Adrenal gland (tissue), 12 donors: ENCODE data around the gene TRAF6. TPM values are rescaled to one million over a fixed set of nuclear protein-coding genes. Genes with fewer than 3 reads are reported as not detected.

Source experiments
- DNase-seq, 7 donors: peaks; one replicate each; pipeline ENCODE4 v3.0.0-alpha.2; 2019 to 2020
- H3K27ac ChIP-seq, 5 donors: fragments of 200-600 bp; sonication (generic) in 4 of 5; 1 replicate in 3 of 5; 2 replicates in 2 of 5; pipeline versions ENCODE4 v1.5.1 to v1.8.0; 2016 to 2020; ENCODE audit warnings: mild to moderate bottlenecking in 1 of 5
- H3K27me3 ChIP-seq: fragments of 200-600 bp; 2 replicates; pipeline ENCODE4 v1.8.0; 2021
- H3K36me3 ChIP-seq, 2 donors: fragments of 200-600 bp; replicated peaks in 1 of 2; 1 replicate in 1 of 2; 2 replicates in 1 of 2; pipeline versions ENCODE4 v1.5.1 to v1.8.0; 2018 to 2022
- H3K4me1 ChIP-seq, 2 donors: fragments of 200-600 bp; replicated peaks in 1 of 2; 1 replicate in 1 of 2; 2 replicates in 1 of 2; pipeline versions ENCODE4 v1.5.1 to v1.8.0; 2018 to 2021
- H3K4me3 ChIP-seq, 4 donors: fragments of 200-600 bp; sonication (generic) in 3 of 4; one replicate each; pipeline ENCODE4 v1.5.1; 2016 to 2018
- H3K9me3 ChIP-seq, 3 donors: fragments of 200-600 bp; sonication (generic) in 1 of 3; replicated peaks in 1 of 3; 1 replicate in 2 of 3; 2 replicates in 1 of 3; pipeline versions ENCODE4 v1.5.1 to v1.8.0; 2016 to 2021
- CTCF ChIP-seq, 6 experiments: fragments of 450-650 bp in 4 of 6; fragments of 200-600 bp in 2 of 6; sonication (generic) in 1 of 6; IDR thresholded peaks; 1 replicate in 5 of 6; 2 replicates in 1 of 6; pipeline versions ENCODE4 v1.5.1 to v1.8.0; 2016 to 2021; ENCODE audit warnings: antibody characterized with exemption in 6 of 6, mild to moderate bottlenecking in 2 of 6, moderate library complexity in 1 of 6
- POLR2A ChIP-seq, 2 donors: fragments of 450-650 bp; IDR thresholded peaks; one replicate each; pipeline ENCODE4 v1.6.1; 2017; ENCODE audit warnings: antibody characterized with exemption in 2 of 2, mild to moderate bottlenecking in 2 of 2, moderate library complexity in 1 of 2
- WGBS, 4 donors: extraction: QIAGEN DNeasy Blood & Tissue Kit in 2 of 4; methylation state at CpG; one replicate each; pipeline versions ENCODE4 v1.1.5 to v1.1.7; 2013 to 2017; 5-methylcytosine and 5-hydroxymethylcytosine counted together
- intact Hi-C, 2 donors: fragments of 100-400 bp; cut with DNase I; formaldehyde crosslinking; loops; one replicate each; pipeline versions ENCODE4 v1.14.1 to v1.15.0; 2022 to 2023
- polyA plus RNA-seq, 3 donors: library from polyadenylated mRNA; stranded (reverse); fragments of 200-250 nt in 2 of 3; fragments of 350-450 nt in 1 of 3; fragmentation: Illumina TruSeq in 1 of 3; extraction: RNeasy Lipid Tissue Mini Kit (QIAGEN cat#74804) in 1 of 3; gene quantifications; one replicate each; pipeline ENCODE4 v1.2.3, GENCODE V29; 2013 to 2014
- total RNA-seq, 9 donors: library from RNA; depleted of rRNA in 4 of 9; stranded (reverse); fragments of >200 nt in 4 of 9; fragments of 120-200 nt in 1 of 9; fragmentation: NEBNext Ultra II Directional in 1 of 9; extraction: Animal tissue kit (Norgen Biotek cat#: 25700) in 1 of 9; gene quantifications; one replicate each; pipeline versions ENCODE4 v1.1.0 to v1.2.4, GENCODE V29; 2013 to 2023
- donor health status: healthy with polysubstance abuse.
- donor health status: Bipolar disorder and iron deficiency.
- donor health status: DM: yes; HTN: yes; CAD: no.
- donor health status: DM: no; HTN: no; CAD: no.
- donor health status: DM: no; HTN: no; CAD: no.
- donor health status: DM: yes; HTN: yes; CAD: no.

The TRAF6 gene
- total and polyA plus RNA-seq, 12 donors = 2.3 to 18.5 (median 14.6) TPM

DNA sequence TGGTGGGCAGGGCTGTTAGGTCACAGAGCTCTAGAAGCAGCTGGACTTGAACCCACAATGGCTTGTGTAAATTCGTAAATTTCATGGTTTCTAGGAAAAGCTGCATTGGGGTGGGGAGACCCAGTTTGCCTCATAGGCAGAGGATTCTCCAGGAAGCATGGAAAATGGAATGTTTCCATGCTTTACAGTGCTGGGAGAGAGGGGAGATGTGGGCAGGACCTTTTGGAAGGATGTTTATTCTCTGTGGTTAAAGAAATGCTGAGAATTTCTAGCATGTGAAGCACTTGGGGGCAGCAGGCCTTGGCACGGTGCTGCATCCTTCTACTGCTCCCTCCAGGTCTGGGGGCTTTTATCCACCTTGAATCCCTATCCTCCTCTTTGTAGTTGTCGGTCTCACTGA, 46.3 kb downstream of the TRAF6 start:
- DNase-seq = no peak
- Histone ChIP-seq H3K27me3 (no peaks in the 10 kb centered on the region), H3K36me3 (no peaks in the 10 kb centered on the region), H3K4me1 (no peaks in the 10 kb centered on the region), H3K4me3 (no peak overlapping the region), H3K27ac (no peak overlapping the region), H3K9me3 (no peaks in the 10 kb centered on the region)
- WGBS, 4 donors = 76 to 81% (median 79%) methylated on average over 3 of the region's 3 CpGs
- TF ChIP-seq POLR2A (IDR thresholded peaks at IDR 0.05) (no peak), CTCF (IDR thresholded peaks at IDR 0.05) (no peak)
- intact Hi-C loops = no loop called here

- DNase-seq = no peak
- no peaks in the 10 kb centered on the region for H3K4me1 ChIP-seq
- H3K4me3 ChIP-seq = no peak overlapping the region
- no peaks in the 10 kb centered on the region for H3K27me3 ChIP-seq
- H3K36me3 ChIP-seq = no peaks in the 10 kb centered on the region
- TF ChIP-seq CTCF (IDR thresholded peaks at IDR 0.05) (no peak), POLR2A (IDR thresholded peaks at IDR 0.05) (no peak)
- intact Hi-C loops = no loop called here
- H3K9me3 ChIP-seq = no peaks in the 10 kb centered on the region
- 93 to 100% (median 96%) methylated on average over 6 to 15 of the region's 15 CpGs for WGBS, 4 donors
- H3K27ac ChIP-seq = no peak overlapping the region
Measured at GRCh38 chr11:36462321-36462720, 47.8 kb downstream of the TRAF6 start.

DNA sequence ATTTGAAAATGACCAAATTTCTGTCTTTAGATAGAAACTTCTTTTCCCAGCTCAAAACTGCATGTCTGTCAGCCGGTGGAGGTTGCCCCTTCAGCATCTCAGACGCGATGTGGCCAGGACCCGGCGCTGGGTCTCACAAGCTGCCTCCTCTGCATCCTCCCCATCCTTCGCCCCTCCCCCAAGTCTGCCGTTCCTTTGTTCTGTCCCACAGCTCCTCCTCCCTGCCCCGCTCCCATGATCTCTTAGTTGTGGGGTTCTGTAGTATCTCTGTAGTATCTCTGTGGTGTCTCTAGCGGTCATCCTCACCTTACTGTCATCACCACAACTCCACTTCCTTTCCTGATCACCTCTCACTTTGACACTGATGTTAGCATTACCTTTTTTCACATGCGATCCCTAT, 49.9 kb downstream of the TRAF6 start:
- Histone ChIP-seq H3K4me1 (peaks cover 5 to 11% of the 10 kb centered on the region in 2 donors), H3K36me3 (no peaks in the 10 kb centered on the region), H3K27ac (no peak overlapping the region), H3K27me3 (no peaks in the 10 kb centered on the region), H3K9me3 (no peaks in the 10 kb centered on the region), H3K4me3 (no peak overlapping the region)
- TF ChIP-seq CTCF (IDR thresholded peaks at IDR 0.05) (no peak), POLR2A (IDR thresholded peaks at IDR 0.05) (no peak)
- DNase-seq = no peak
- intact Hi-C loops = no loop called here
- 82 to 92% (median 88%) methylated on average over 10 of the region's 10 CpGs for WGBS, 4 donors

GRCh38 chr11:36459046-36459445, 51.0 kb downstream of the TRAF6 start:
- TF ChIP-seq CTCF (IDR thresholded peaks at IDR 0.05) = no peak
- 91 to 96% (median 93%) methylated on average over 6 to 7 of the region's 7 CpGs for WGBS, 4 donors
- Histone ChIP-seq H3K27me3 (no peaks in the 10 kb centered on the region), H3K36me3 (no peaks in the 10 kb centered on the region), H3K4me1 (peaks cover 5 to 11% of the 10 kb centered on the region in 2 donors), H3K9me3 (no peaks in the 10 kb centered on the region), H3K27ac (no peak overlapping the region), H3K4me3 (no peak overlapping the region)
- intact Hi-C loops = no loop called here
- no peak for DNase-seq
